Measurements from ENCODE around the gene KAT2A.
A peak's percentile ranks its signal among the peaks of the same experiment; 100 is the strongest.
"Not testable (repeated sequence)": the region's sequence is repeated elsewhere in the genome, so short reads cannot be mapped to it uniquely, and the experiment has no call there.

Gene KAT2A

DNA sequence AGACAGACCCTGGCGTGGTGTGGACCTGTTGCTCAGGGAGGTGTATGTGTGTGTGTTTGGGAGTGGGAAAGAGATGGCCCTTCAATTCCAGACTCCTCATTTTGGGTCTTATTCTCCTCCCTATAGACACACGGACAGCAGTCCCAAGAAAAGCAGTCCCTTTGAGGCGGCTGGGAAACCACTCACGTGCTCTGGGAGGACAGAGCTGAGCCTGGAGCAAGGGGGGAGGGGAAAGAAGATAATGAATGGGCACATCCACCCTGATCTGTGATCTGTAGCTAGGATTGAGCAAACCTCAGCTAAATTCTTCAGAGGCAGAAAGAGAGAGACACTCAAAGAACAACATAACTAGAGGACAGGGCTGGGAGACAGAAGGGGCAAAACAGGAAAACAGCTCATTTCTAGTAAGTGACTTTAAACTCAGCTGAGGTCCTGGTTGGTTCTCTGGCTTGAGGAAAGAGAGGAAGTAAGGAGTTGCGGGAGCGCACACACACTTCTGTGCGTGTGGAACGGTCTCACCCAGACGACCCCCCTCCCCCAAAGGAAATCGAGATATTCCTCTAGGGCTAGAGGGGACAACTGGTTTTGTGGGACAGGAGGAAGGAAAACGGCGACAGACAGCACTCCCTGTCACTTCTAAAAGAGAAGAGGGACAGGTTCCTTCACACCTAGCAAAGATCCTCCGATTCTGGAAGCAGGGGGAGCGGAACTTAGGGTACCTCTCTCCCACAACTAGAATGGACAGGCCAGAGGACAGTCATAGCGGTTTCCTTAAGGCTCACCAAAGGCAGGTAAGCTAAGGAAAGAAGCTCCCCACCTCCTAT lies 33.0 kb upstream of the KAT2A start:
- no peaks in the 10 kb centered on the region for H3K27me3 ChIP-seq (replicated peaks; ENCODE audit: control insufficient read depth, insufficient read depth, low read length)
- DNase-seq (ENCODE audit: extremely low read depth, insufficient read length): no peak
- peak overlapping the region; percentile 100 for H3K4me3 ChIP-seq (replicated peaks; ENCODE audit: low read depth, low read length)
- H3K36me3 ChIP-seq (ENCODE audit: control insufficient read depth, insufficient read depth, low read length): peaks cover 6% of the 10 kb centered on the region
- TF ChIP-seq, protein P1, sequence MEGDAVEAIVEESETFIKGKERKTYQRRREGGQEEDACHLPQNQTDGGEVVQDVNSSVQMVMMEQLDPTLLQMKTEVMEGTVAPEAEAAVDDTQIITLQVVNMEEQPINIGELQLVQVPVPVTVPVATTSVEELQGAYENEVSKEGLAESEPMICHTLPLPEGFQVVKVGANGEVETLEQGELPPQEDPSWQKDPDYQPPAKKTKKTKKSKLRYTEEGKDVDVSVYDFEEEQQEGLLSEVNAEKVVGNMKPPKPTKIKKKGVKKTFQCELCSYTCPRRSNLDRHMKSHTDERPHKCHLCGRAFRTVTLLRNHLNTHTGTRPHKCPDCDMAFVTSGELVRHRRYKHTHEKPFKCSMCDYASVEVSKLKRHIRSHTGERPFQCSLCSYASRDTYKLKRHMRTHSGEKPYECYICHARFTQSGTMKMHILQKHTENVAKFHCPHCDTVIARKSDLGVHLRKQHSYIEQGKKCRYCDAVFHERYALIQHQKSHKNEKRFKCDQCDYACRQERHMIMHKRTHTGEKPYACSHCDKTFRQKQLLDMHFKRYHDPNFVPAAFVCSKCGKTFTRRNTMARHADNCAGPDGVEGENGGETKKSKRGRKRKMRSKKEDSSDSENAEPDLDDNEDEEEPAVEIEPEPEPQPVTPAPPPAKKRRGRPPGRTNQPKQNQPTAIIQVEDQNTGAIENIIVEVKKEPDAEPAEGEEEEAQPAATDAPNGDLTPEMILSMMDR (IDR thresholded peaks at IDR 0.05; ENCODE audit: insufficient read depth, low read length, poor library complexity, severe bottlenecking): no peak

DNA sequence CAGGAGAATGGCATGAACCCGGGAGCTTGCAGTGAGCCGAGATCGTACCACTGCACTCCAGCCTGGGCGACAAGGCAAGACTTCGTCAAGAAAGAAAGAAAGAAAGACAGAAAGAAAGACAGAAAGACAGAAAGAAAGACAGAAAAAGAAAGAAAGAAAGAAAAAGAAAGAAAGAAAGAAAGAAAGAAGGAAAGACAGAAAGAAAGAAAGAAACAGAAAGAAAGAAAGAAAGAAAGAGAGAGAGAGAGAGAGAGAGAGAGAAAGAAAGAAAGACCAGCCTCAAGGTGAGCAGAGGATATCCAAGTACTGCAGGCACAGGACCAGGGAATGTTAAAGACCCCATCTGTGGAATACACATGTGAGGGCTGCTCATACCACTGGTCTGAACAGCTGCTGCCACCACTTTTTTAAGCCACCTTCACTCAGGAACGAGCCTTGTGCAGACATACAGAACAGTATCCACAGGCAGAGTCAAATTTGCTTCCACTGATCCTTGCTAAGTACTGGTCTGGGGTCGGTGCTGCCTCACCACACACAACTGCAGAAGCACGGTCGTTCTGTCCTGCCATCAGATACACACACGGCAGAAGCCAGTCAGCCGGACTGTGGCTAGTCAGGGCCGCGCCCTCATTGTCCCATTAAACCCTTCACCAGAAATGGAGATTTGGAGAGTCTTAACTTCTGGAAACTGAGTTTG lies 25.9 kb upstream of the KAT2A start:
- Histone ChIP-seq H3K27me3 (replicated peaks; ENCODE audit: control insufficient read depth, insufficient read depth, low read length) (no peaks in the 10 kb centered on the region), H3K36me3 (ENCODE audit: control insufficient read depth, insufficient read depth, low read length) (peaks cover 8% of the 10 kb centered on the region), H3K4me3 (replicated peaks; ENCODE audit: low read depth, low read length) (no peak overlapping the region)
- DNase-seq (ENCODE audit: extremely low read depth, insufficient read length): no peak
- TF ChIP-seq, protein P1 (IDR thresholded peaks at IDR 0.05; ENCODE audit: insufficient read depth, low read length, poor library complexity, severe bottlenecking): no peak

DNA sequence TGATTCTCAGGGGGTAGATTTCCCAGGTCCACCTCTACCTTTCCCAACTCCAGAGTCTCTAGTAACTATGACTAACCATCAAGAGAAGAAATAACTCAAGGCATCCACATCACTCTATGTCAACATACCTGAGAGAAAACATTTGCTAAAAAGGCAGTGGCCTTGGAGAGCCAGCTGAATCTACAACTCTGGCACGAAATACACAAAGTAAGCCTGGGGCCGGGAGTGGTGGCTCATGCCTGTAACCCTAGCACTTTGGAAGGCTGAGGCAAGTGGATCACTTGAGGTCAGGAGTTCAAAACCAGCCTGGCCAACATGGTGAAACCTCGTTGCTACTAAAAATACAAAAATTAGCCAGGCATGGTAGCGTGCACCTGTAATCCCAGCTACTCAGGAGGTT lies 22.0 kb upstream of the KAT2A start:
- DNase-seq (ENCODE audit: extremely low read depth, insufficient read length); H3K4me3 ChIP-seq (replicated peaks; ENCODE audit: low read depth, low read length): not testable (repeated sequence)
- H3K36me3 ChIP-seq (ENCODE audit: control insufficient read depth, insufficient read depth, low read length): peaks cover 13% of the 10 kb centered on the region

DNA sequence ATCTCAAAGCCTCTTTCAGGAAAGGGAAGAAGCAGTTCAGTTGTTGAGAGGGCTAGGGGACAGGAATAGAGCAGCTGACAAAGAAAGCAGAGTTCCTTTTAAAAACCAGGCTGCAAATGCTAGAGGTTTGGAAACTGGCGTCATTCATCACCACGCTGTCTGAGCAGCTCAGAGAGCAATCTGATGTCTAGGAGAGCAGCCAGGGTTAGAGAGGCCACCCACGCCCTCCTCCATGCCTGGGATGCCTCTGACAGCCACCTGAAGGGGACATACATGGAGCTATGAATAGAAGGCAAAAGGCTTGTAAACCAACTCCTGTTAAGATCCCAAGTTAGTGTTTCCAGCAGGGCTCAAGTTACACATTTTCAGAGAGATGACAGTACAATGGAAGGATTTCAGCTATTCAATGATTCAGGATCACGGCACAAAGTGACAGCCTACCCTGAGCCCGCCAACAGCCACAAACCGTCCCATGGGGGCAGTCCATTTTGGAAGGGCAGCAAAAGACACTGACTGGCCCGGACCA lies 21.3 kb upstream of the KAT2A start:
- H3K27me3 ChIP-seq (replicated peaks; ENCODE audit: control insufficient read depth, insufficient read depth, low read length): no peaks in the 10 kb centered on the region
- peaks cover 13% of the 10 kb centered on the region for H3K36me3 ChIP-seq (ENCODE audit: control insufficient read depth, insufficient read depth, low read length)
- TF ChIP-seq, protein P1 (IDR thresholded peaks at IDR 0.05; ENCODE audit: insufficient read depth, low read length, poor library complexity, severe bottlenecking): no peak
- H3K4me3 ChIP-seq (replicated peaks; ENCODE audit: low read depth, low read length): no peak overlapping the region
- DNase-seq (ENCODE audit: extremely low read depth, insufficient read length): no peak

More for the DNA sequence above, 22.0 kb upstream of the KAT2A start:
- not testable (repeated sequence) for H3K27me3 ChIP-seq (replicated peaks; ENCODE audit: control insufficient read depth, insufficient read depth, low read length)

DNA sequence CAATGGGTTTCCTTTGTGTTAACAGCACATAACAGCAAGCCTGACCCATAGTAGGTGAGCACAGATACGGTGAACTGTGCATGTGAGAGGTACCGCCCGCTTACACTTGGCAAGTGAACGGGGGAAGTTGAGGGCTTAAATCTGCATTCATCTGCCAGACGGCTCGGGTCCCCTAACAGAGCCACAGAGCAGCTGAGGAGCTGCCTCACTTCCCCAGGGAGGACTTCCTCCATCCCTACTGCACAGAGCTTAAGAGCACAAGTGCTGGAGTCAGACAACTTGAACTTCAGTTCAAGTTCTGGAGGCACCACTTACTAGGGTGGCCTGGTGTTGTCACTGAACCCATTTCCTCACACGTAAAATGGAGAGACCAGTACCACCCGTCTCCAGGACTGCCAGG lies 20.2 kb upstream of the KAT2A start:
- H3K27me3 ChIP-seq (replicated peaks; ENCODE audit: control insufficient read depth, insufficient read depth, low read length): no peaks in the 10 kb centered on the region
- H3K36me3 ChIP-seq (ENCODE audit: control insufficient read depth, insufficient read depth, low read length): peaks cover 13% of the 10 kb centered on the region
- no peak for DNase-seq (ENCODE audit: extremely low read depth, insufficient read length)
- no peak overlapping the region for H3K4me3 ChIP-seq (replicated peaks; ENCODE audit: low read depth, low read length)
- TF ChIP-seq, protein P1 (IDR thresholded peaks at IDR 0.05; ENCODE audit: insufficient read depth, low read length, poor library complexity, severe bottlenecking): no peak

DNA sequence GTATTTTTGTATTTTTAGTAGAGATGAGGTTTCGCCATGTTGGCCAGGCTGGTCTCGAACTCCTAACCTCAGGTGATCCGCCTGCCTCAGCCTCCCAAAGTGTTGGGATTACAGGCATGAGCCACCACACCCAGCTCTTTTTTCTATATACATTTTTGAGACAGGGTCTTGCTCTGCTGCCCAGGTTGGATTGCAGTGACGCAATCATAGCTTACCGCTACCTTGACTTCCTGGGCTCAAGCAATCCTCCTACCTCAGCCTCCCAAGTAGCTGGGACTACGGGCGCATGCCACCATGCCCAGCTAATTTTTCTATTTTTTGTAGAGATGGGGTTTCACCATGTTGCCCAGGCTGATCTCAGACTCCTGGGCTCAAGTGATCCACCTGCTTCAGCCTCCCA lies 19.5 kb upstream of the KAT2A start:
- H3K4me3 ChIP-seq (replicated peaks; ENCODE audit: low read depth, low read length); DNase-seq (ENCODE audit: extremely low read depth, insufficient read length); H3K27me3 ChIP-seq (replicated peaks; ENCODE audit: control insufficient read depth, insufficient read depth, low read length): not testable (repeated sequence)
- peaks cover 17% of the 10 kb centered on the region for H3K36me3 ChIP-seq (ENCODE audit: control insufficient read depth, insufficient read depth, low read length)

Data from GM06990 (cell line).